HL-60/S4 treated with phorbol 12-myristate 13-acetate at 8.2 ng/mL for 4 days and 3 days (cell line): ENCODE results near the gene PLXNB1.

Experiments used
- in situ Hi-C: fragments of 300-500 bp; cut with MboI; formaldehyde crosslinking; loops from 2 replicates; pipeline ENCODE4 v1.15.0; 2022; ENCODE audit warnings: low sequenced_read_pairs

Gene PLXNB1

DNA sequence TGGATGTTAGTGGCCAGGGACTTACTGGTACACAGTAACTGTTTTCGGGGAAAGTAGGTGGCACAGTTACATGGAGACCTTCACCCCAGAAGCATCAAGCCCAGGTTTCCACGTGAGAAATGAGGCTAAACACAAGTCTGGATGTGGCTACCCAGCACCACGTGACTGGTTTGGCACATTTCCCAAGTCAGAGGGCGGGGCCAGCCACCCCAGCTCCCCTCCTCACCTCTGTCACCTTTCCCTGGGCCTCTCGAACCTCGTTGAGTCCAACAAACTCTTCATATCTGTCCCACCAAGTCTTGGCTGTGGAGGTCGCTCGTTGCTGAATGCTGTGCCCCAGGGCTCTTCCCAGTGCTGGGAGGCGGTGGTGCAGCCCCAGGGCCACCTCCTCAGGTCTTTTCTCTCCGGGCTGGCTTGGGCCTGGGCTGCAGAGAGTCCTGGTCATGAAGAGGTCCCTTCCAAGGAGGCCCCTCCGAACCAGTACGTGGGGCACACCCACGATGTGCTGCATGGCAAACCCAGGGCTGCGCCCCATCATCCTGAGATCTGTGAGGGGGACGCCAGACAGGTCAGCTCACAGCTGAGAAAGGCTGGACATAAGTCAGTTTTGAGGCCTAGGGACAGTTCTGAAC is 4.8 kb upstream of the PLXNB1 start:
- in situ Hi-C loops, result loop anchor here (25.0 kb wide), 1 partner anchor 172 kb away; no protein-coding TSS in a partner anchor

- in situ Hi-C loops, result loop anchor here (25.0 kb wide), 1 partner anchor 171 kb away; no protein-coding TSS in a partner anchor
Observed at GRCh38 chr3:48433472-48434118, 3.7 kb upstream of the PLXNB1 start.

- in situ Hi-C loops, result loop anchor here (25.0 kb wide), 1 partner anchor 170 kb away; no protein-coding TSS in a partner anchor
Observed at GRCh38 chr3:48432411-48433371, 2.8 kb upstream of the PLXNB1 start.

- in situ Hi-C loops, result loop anchor here (25.0 kb wide), 1 partner anchor 169 kb away; no protein-coding TSS in a partner anchor
Observed at GRCh38 chr3:48431224-48432029, 1.5 kb upstream of the PLXNB1 start.

DNA sequence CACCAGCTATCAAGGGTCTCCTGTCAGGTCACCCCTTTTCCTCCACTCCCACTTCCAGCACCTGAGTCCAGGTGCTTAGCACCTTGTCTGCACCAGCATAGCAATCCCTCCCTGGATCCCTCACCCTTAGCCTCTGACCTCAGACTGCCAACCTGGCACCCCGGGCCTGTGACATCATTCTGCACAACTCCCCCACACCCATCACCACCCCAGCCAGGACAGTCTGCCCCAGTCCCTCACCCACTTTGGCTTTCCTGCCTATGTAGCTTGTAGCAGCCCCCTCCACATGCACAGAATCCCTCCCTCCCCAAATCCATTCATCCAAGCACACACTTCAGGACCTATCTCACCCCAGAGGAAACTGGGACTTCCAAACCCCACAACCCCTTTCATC is 819 bp upstream of the PLXNB1 start:
- in situ Hi-C loops, result loop anchor here (25.0 kb wide), 1 partner anchor 168 kb away; no protein-coding TSS in a partner anchor

GRCh38 chr3:48429317-48429959 is 448 bp downstream of the PLXNB1 start:
- in situ Hi-C loops, result loop anchor here (25.0 kb wide), 1 partner anchor 167 kb away; no protein-coding TSS in a partner anchor

DNA sequence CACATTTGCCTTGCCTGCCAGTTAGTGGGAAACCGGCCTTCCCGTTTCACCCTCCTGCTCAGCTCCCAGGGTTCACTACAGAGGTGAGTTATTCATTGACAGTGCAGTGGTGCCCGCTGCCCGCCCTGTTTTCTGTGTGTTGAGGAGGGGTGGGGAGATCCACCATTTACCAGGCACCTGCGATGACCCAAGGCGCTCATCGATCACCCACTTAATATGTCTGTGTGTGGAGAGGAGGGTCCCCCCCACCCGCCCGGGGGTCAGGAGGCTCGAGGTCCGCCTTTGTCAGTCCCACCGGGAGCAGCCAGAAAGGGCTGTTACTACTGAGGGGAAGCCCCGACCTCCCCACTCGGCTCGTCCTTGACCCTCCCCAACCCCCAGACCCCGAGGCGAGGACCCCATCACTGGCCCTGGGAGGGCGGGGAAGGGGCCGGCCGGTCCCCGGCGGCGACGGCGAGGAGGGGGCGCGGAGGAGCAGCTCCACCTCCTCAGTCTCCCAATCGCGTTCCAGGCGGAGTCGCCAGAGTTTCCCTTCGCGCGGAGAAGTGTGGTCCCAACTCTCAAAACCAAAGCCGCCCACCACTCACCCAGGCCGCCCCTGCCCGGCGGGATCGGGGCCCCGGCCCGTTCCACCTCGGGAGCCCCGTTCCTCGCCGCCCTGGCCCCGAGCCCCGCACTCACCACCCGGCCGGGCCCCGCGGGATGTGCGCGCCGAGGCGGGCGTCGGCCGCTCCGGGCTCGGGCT is 1.1 kb downstream of the PLXNB1 start:
- in situ Hi-C loops, result loop anchor here (25.0 kb wide), 1 partner anchor 166 kb away; no protein-coding TSS in a partner anchor

DNA sequence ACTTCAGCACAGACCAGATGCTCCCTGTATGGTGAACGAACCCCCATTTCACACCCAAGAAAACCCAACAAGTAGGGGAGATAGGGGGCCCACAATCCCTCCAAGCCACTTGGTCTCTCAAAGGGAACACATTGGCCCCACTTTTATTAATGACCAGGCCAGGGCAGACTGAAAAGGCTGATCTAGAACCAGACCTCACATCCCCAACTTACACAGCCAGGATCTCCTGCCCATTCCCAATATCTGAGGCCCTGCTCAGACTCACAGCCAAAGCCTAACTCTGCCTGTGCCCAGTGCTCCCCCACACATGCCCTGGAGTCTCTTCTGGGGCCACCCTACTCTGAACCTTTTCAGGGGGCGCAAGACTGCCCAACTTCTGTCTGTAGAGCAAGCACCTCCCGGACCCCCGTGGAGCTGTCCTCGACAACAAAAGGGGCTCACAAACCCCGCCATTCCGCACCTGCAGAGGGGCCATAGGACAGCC is 1.8 kb downstream of the PLXNB1 start:
- in situ Hi-C loops, result loop anchor here (25.0 kb wide), 1 partner anchor 166 kb away; no protein-coding TSS in a partner anchor

DNA sequence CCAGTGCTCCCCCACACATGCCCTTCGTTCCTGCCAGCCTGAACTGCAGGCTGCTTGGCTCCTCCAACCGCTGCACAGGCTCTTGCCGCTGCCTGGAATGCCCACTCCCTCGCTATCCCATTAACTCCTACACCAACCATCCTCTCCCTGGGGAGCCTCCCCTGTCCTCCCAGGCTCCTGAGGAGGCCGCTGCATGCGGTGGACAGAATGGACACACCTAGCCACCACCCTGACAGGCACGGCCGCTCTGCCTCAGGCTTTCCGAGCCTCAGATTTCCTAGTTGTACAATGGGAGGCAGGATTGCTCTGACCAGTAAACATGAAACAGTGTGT is 2.3 kb downstream of the PLXNB1 start:
- in situ Hi-C loops, result loop anchor here (25.0 kb wide), 1 partner anchor 165 kb away; no protein-coding TSS in a partner anchor

GRCh38 chr3:48426944-48427629 is 2.8 kb downstream of the PLXNB1 start:
- in situ Hi-C loops, result loop anchor here (25.0 kb wide), 1 partner anchor 165 kb away; no protein-coding TSS in a partner anchor

DNA sequence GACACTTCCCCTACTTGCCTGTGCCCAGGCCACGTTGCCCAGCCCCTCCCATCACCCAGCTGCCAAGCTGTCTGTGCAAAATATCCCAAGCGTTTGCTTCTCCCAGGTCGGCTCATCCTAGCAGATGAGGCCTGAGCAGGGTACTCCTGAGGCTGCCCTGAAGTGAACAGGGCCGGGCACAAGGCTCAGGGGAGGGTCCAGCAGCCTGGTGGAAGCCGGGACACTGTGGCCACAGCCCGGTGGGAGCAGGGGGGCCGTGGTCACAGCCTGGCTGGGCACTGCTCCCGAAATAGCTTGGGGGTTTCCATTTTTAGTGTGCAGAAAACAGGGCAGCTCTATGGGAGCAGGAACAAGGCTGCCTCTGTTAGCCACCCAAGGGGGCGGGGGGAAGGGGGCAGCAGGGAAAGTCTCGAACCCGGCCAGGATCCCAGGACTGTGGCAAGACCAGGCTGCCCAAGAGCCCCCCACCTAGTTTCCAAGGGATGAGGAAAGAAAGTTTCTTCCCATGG is 3.4 kb downstream of the PLXNB1 start:
- in situ Hi-C loops, result loop anchor here (25.0 kb wide), 1 partner anchor 164 kb away; no protein-coding TSS in a partner anchor

- in situ Hi-C loops, result loop anchor here (25.0 kb wide), 1 partner anchor 163 kb away; no protein-coding TSS in a partner anchor
Observed at GRCh38 chr3:48425281-48425812, 4.5 kb downstream of the PLXNB1 start.

DNA sequence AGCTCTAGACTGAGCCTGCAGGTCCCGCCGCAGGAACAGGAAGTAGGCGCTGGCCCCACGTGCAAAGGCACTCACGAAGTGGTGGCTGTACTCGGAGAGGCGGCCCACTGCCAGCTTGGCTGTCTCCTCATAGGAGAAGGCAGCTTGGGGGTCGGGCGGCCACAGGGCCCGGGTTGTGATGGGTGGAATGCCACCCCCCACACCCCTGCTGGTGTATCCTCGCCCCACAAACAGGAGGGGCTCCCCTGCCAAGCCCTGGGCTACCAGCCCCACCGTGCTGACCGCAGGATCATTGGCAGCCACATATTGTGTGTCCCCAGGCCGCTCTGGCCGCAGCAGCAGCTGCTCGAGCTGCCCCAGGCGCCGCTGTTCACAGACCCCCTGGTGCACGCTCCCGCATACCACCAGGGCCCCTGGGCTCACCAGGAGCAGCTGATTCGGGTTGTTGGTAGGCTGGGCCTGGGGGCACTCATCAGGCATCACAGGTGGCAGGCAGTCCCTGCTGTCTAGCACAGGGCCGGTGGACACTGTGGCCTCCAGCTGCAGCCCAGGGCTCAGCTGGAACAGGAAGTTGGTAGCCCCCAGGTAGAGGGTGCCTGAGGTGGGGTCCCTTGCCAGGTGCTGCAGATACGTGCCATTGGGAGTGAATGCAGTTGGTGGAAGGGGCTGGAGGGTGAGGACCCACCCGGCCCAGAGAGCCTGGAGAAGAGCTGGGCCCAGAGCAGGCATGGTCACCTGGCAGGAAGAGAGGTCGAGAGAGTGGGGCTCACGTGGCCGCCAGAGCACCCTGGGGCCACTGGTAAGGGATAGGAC is 5.8 kb downstream of the PLXNB1 start:
- in situ Hi-C loops, result no loop called here

GRCh38 chr3:48423241-48423882 is 6.5 kb downstream of the PLXNB1 start:
- in situ Hi-C loops, result no loop called here

DNA sequence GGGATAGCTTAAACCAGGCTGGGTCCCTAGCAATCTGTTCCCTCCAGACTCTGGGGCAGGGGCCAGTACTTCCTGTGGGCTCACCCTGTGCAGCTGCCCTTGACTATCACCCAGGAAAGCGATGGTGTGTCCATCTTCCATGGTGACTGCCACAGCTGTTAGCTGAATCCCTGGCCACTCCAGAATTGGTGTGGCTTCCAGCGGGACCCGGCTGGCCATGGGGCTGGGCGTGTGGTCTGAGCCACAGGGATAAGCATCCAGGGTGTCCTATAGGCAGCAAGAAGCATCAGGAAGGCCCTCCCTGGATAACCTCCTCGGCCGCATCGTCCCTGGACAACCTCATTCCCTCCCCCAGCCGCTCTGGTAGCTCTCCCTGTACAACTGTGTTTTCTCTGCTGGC is 7.2 kb downstream of the PLXNB1 start:
- in situ Hi-C loops, result no loop called here

DNA sequence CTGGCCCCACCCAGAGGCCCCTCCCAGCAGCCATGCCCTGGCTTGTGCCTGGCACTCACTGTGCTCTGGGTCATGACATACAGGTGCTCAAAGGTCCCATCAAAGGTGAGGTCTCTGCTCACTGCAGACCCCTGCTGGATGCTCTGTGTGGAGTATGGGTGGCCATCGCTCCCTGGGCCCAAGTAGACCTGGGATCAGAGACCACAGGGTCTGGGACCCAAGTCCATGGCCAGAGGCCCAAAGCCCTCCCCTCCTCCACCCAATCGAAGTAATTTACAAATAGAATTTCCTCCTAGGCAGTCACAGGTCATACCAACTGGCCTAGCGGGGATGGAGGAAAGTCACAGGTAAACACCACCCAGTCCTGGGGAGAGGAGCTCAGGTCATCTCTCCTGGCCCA is 7.6 kb downstream of the PLXNB1 start:
- in situ Hi-C loops, result no loop called here
